ENCODE results near the gene MAMDC4.

The MAMDC4 gene

GRCh38 chr9:136856079-136856476 is 3.9 kb downstream of the MAMDC4 start:
- Histone ChIP-seq H3K9me3 (ENCODE audit: insufficient read depth, low read length, severe bottlenecking) (no peaks in the 10 kb centered on the region), H3K27ac (ENCODE audit: low read length) (no peak overlapping the region), H2AFZ (ENCODE audit: low read depth, low read length) (no peak overlapping the region), H3K4me1 (ENCODE audit: insufficient read depth, low read length) (no peaks in the 10 kb centered on the region), H3K9ac (ENCODE audit: low read depth, low read length) (no peak overlapping the region), H4K20me1 (ENCODE audit: insufficient read depth, low read length) (peaks cover 16% of the 10 kb centered on the region), H3K4me3 (ENCODE audit: low read depth in 1 of 2, low read length in 2 of 2) (no peak overlapping the region), H3K79me2 (ENCODE audit: insufficient read depth, low read length) (no peaks in the 10 kb centered on the region), H3K4me2 (ENCODE audit: insufficient read depth, low read length) (no peak overlapping the region), H3K36me3 (ENCODE audit: insufficient read depth, low read length) (peaks cover 17% of the 10 kb centered on the region), H3K27me3 (ENCODE audit: insufficient read depth, low read length, poor library complexity) (no peaks in the 10 kb centered on the region)
- DNase-seq (no peak), ATAC-seq (ENCODE audit: insufficient read depth, low read depth) (no peak)
- no peak for TF ChIP-seq EZH2 (IDR thresholded peaks at IDR 0.05; ENCODE audit: borderline replicate concordance, low read depth, low read length, severe bottlenecking)
- no peak for TF ChIP-seq CTCF (IDR thresholded peaks at IDR 0.05; ENCODE audit: borderline replicate concordance, extremely low read depth, low read length, poor library complexity, severe bottlenecking)

- Histone ChIP-seq H3K4me2 (ENCODE audit: insufficient read depth, low read length) (no peak overlapping the region), H3K4me3 (ENCODE audit: low read depth in 1 of 2, low read length in 2 of 2) (no peak overlapping the region), H3K4me1 (ENCODE audit: insufficient read depth, low read length) (no peaks in the 10 kb centered on the region), H4K20me1 (ENCODE audit: insufficient read depth, low read length) (peaks cover 13% of the 10 kb centered on the region), H3K27ac (ENCODE audit: low read length) (no peak overlapping the region), H2AFZ (ENCODE audit: low read depth, low read length) (no peak overlapping the region), H3K36me3 (ENCODE audit: insufficient read depth, low read length) (peaks cover 17% of the 10 kb centered on the region), H3K79me2 (ENCODE audit: insufficient read depth, low read length) (no peaks in the 10 kb centered on the region), H3K27me3 (ENCODE audit: insufficient read depth, low read length, poor library complexity) (no peaks in the 10 kb centered on the region), H3K9me3 (ENCODE audit: insufficient read depth, low read length, severe bottlenecking) (no peaks in the 10 kb centered on the region), H3K9ac (ENCODE audit: low read depth, low read length) (no peak overlapping the region)
- no peak for DNase-seq
- no peak for ATAC-seq (ENCODE audit: insufficient read depth, low read depth)
- TF ChIP-seq EZH2 (IDR thresholded peaks at IDR 0.05; ENCODE audit: borderline replicate concordance, low read depth, low read length, severe bottlenecking) (no peak), CTCF (IDR thresholded peaks at IDR 0.05; ENCODE audit: borderline replicate concordance, extremely low read depth, low read length, poor library complexity, severe bottlenecking) (no peak)
Observed at GRCh38 chr9:136856541-136857141, 4.5 kb downstream of the MAMDC4 start.

- TF ChIP-seq CTCF (IDR thresholded peaks at IDR 0.05; ENCODE audit: borderline replicate concordance, extremely low read depth, low read length, poor library complexity, severe bottlenecking), result no peak
- no peak for TF ChIP-seq EZH2 (IDR thresholded peaks at IDR 0.05; ENCODE audit: borderline replicate concordance, low read depth, low read length, severe bottlenecking)
- Histone ChIP-seq H2AFZ (ENCODE audit: low read depth, low read length) (no peak overlapping the region), H3K9me3 (ENCODE audit: insufficient read depth, low read length, severe bottlenecking) (no peaks in the 10 kb centered on the region), H3K79me2 (ENCODE audit: insufficient read depth, low read length) (no peaks in the 10 kb centered on the region), H3K36me3 (ENCODE audit: insufficient read depth, low read length) (peaks cover 18% of the 10 kb centered on the region), H4K20me1 (ENCODE audit: insufficient read depth, low read length) (peaks cover 11% of the 10 kb centered on the region), H3K4me1 (ENCODE audit: insufficient read depth, low read length) (no peaks in the 10 kb centered on the region), H3K27ac (ENCODE audit: low read length) (no peak overlapping the region), H3K4me3 (ENCODE audit: low read depth in 1 of 2, low read length in 2 of 2) (no peak overlapping the region), H3K4me2 (ENCODE audit: insufficient read depth, low read length) (no peak overlapping the region), H3K27me3 (ENCODE audit: insufficient read depth, low read length, poor library complexity) (no peaks in the 10 kb centered on the region), H3K9ac (ENCODE audit: low read depth, low read length) (no peak overlapping the region)
- DNase-seq (no peak), ATAC-seq (ENCODE audit: insufficient read depth, low read depth) (no peak)
Observed at GRCh38 chr9:136857166-136857565, 5.0 kb downstream of the MAMDC4 start.

Measured in DND-41 (cell line).